T-helper 1 cell (primary cell): ENCODE results near the gene TTC23.
"Not testable (repeated sequence)": the region's sequence is repeated elsewhere in the genome, so short reads cannot be mapped to it uniquely, and the experiment has no call there.

Experiments used
- DNase-seq, 5 donors: peaks; one replicate each; pipeline ENCODE4 v3.0.0-alpha.2; 2012 to 2020

Gene TTC23

DNA sequence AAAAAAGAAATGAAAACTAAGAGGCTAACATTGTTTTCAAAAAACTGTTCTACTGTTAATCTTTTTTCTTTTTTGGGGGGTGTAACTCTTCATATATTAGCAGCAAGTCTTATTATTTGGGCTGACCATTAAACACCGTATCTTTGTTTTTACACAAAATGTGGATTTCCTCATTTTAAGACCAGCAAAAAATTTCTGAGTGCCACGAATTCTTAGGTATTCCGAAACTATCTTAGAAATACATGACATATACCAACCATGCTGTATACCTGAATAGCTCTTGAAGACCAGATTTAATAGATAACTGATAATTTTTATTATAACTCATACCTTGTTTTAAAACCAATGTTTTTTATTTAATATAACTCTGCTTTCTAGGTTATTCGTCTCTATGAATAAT, 620 bp upstream of the TTC23 start:
- DNase-seq: no peak

DNA sequence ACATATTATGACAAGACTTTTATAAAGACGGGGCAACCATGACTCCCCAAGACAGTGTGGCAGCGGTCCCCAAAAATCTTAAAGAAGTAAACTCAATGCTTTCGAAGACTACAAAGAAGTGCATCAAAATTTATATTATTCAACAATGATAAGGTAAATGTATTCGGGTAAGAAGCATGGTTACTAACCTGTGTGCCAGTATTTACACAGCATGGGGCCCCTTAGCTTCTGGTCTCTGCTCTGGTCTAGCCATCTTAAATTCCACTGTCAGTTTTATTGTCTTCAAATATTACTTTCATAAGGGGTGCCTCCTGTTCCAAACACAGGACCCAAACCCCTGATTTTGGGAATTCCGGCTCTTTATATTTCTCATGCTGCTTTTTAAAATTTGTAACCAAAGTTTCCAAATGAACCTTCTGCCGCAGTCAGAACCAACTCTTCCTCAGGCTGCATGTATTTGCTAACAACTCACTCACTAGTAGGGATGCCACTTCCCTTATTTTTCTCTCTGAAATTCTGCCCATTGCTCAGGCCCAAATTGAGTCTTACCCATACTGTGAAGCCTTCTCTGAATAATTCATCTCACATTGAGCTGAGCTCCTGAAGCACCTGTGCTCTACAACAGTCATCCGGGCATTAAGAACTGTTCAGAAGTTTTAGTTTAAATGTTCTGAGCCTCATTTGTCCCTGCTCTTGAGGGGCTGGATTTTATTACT, 1.2 kb downstream of the TTC23 start:
- DNase-seq: no peak

DNA sequence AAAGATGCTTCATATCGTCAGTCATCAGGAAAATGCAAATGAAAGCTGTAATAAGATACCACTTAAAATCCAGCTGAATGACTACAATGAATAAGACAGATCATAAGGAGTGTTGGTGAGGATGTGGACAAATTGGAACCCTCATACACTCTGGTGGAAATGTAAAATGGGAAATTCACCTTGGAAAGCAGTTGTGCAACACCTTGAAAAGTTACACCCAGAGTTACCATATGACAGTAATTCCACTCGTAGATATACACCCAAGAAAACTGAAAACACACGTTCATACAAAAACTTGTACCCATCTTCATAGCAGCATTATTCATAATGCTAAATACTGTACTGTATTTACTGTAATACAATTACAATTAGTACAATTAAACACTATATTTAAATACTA, 2.3 kb downstream of the TTC23 start:
- DNase-seq: no peak

DNA sequence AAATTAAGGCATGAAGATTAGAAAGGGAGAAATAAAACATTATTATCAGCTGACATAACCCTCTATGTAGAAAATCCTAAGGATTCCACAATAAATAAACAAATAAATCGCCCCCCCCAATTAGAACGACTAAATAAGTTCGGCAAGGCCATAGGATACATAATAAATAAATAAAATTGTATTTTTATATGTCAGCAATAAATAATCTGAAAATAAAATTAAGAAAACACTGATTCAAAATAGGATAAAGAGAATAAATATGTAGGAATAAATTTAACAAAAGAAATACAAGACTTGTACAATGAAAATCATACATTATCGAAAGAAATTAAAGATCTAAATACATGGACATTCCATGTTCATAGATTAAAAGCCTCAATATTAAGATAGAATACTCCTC, 5.1 kb downstream of the TTC23 start:
- DNase-seq: no peak

DNA sequence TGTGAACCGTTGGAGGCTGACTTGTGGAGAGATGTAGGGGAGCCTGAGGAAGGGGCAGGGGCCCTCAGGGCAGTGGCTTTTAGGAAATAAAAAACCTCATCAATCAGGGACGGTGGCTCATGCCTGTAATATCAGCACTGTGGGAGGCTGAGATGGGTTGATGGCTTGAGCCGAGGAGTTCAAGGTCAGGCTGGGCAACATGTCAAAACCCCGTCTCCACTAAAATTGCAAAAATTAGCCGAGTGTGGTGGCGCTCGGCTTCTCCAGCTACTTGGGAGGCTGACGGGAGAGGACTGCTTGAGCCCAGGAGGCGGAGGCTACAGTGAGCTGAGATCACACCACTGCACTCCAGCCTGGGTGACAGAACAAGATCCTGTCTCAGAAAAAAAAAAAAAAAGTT, 7.6 kb downstream of the TTC23 start:
- DNase-seq: no peak

DNA sequence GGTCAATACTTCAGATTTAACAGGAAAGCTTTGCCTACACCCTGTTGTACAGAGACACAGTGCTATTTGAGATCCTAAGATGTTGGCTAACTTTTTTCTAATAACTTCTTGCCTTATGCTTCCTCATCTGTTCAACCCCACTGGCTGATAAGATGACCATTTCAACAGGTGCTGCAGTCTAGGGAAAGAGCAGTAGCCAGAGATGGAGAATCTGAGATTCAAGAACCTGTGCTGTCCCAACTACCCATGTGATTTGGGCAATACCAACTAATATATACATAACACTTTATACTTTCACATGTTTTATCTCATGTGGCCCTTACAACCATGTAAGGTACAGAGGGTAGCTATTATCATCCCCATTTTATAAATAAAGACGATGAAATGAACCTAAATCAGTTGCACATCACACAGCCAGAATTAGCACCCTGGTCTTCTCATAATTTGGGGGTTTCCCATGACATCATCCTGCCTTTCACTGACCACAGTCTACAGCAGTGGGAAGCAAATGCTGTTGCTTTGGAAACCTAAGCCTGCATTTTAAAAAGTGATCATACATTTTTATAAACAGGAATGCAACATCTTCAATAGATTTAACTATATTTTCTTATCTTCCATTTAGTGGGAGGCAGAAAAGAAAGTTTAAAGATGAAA, 9.7 kb downstream of the TTC23 start:
- peak in 1 of 5 donors; percentile 20 for DNase-seq

DNA sequence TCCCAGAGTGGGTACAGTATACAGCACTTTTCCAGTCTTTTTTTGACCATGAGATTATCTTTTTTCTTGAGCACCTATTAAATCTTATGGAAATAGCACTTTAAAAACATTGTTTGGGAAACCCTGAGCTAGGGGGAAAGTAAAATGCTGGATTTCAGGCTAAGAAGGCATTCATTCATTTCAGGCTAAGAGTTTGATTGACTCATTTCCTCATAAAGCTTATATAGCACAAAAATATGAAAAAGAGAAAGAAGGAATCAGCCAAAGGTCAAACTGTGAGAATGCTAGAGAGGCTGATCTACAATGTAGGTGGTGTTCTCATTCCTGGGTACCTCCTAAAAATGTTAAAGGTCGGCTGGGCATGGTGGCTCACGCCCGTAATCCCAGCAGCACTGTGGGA, 10.5 kb downstream of the TTC23 start:
- no peak for DNase-seq

DNA sequence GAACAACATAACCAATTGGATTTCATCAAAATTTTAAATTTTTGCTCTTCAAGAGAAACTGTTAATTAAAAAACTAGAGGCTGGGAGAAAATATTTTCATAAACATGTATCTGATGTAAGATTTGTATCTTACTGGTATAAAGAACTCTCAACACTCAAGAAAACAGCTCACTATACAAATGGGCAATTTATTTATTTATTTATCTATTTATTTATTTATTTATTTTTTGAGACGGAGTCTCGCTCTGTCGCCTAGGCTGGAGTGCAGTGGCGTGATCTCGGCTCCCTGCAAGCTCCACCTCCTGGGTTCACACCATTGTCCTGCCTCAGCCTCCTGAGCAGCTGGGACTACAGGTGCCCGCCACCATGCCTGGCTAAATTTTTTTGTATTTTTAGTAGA, 15.2 kb downstream of the TTC23 start:
- not testable (repeated sequence) for DNase-seq

DNA sequence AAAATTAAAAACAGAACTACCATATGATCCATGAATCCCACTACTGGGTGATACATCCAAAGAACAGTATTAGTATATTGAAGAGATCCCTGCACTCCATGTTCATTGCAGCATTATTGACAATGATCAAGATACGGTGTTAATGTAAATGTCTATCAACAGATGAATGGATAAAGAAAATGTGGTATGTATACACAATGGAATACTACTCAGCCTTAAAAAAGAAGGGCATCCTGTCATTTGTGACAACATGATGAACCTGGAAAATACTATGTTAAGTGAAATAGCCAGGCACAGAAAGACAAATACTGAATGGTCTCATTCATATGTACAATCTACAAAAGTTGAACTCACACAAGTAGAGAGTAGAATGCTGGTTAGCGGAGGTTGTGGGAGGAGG, 16.6 kb downstream of the TTC23 start:
- no peak for DNase-seq

DNA sequence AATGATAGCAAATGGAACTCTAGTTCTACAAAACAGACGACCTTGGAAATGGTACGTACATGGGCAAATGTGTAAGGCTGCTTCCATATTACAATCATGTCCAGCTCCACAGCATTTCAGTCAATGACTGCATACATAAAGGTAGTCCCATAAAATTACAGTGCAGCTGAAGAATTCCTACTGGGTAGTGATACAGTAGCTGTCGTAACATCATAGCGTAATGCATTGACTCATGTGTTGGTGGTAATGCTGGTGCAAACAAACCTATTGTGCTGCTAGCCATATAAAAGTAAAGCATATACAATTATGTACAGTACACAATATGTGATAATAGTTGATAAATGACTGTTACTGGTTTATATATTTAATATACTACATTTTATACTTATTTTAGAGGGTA, 18.5 kb downstream of the TTC23 start:
- no peak for DNase-seq

DNA sequence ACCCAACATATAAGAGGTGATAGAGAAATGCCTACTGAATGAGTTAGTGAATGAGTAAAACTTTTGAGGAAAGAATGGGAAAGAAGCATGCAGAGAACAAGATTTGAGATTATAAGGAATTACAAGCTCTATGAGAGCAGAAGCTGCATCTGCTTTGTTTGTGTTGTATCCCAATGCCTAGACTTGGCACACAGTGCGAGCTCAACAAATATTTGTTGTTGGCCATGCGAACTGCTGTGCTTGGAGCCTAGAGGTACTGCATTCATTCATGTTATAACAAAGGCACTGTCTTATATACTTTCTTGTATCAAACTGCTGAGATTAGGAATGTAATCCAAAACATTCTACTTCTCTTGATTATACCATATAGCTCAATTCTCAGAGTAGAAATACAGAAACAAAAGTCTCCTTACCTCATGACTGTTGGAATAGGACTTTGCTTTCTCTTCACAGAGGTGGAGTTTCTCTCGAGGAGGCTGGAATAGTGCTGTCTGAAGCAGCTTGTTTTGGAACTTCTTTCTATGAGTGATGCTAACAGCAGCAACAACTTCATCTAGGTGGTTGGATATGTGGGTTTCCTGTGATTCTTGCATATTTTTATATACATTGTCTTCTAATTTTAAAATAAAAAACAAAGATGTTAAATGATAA, 21.1 kb downstream of the TTC23 start:
- no peak for DNase-seq

DNA sequence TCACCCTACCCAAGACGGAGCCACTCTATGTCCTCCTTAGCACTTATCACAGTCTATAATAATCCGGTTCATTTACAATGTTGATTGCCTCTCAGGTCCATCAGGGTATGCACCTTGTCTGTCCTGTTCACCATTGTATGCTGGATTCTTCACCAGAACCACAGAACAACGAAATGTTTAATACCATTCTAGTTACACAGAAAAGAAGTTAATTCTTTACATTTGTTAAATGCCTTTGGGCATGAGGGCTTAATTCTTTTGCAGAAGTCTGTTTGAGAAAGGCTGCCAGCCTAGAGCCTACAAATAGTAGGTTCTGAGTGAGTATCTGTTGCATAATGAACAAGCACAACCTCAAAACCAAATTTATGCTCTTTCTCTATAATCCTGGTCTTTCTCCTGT, 22.6 kb downstream of the TTC23 start:
- DNase-seq: no peak

DNA sequence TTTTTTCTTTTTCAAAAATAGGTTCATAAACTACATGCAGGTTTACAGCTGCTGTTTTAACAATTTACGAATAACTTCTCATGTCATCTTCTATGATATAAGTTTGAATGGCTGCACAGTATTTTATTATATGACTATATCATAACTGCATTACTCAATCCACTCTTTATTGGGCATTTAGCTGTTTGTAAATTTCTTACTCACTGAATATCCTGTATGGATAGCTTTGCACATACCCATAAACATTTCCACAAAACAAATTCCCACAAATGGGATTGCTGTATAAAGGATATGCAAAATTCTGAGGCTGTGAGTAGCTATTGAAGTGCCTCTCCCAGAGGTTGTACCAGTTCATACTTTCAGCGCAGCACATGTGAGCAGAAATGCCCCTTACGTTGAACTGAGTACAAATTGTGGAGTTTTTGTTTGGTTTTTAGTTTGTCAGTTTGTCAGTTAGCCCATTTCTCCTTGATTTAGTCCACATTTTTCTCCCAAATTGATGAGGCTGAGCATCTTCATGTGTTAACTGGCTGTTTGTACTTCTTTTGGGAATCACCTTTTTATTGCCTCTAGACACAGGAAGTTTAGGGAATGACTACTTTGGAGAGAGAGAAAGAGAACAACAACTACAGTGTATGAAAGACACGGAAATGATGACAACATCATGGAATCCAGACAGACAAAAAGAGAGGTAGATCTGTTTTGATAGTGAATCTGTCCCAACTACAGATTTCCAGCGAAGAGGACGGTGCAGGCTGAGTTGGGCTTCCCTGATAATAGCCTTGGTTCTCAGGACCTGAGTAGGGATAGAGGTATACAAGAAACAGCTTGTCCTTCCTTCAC, 24.8 kb downstream of the TTC23 start:
- DNase-seq: no peak

DNA sequence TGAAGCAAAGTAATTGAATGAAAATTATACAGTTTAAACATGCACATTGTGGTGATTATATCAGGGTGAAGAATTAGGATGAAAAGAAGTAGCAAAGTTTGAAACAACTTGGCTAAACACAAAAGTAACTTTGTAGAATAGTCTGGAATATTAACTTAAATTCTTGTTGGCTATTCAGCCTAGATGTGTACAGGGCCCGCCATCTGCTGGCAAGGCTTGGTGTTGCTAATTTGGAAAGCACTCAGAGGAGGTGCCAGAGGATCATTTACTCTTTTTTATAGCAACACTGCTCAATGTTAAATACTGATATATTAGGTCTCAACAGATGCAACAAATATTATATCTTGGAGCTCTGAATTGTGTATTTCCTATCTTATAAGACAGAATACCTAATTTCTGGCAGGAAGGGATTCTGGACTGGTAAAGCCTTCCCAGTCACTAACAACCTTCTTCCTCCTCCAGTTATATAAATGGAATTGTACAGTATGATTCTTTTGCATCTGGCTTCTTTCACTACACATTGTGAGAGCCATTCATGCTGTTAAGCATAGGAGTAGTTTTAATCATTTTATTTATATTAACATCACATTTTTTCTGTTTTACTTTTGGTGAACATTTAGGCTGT, 36.1 kb downstream of the TTC23 start:
- DNase-seq: peak in 4 of 5 donors; percentile 17 to 41 (median 26)

DNA sequence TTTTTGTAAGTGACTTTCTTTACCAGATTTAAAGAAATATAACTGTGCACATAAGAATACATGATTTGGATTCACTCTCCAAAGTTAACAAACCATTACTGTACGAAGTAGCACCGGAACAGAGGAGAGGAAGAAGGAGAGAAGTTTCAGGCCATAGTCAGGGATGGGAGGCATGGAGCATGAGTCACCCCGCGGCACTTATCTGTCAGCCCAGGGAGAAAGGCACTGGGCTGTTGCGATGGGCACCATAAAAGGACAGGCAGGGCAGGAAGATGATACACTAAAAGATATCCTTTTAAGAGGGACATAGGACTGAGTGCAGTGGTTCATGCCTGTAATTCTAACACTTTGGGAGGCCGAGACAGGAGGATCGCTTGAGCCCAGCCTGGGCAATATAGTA, 37.0 kb downstream of the TTC23 start:
- no peak for DNase-seq

DNA sequence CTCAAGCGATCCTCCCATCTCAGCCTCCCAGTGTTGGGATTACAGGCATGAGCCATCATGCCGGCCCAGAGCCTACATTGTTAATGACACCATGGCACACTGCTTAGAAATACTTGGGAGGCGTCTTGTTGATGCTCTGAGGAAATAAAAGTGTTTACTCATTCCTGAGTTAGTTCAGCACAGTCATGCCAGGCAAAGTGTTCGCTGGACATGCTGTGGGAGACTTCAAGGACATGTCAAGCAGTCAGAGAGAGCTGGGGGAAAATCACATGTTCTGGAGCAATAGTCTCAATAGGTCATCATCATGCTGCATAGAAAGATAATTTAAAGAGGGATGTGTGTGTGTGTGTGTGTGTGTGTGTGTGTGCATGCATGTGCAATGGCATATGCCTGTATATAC, 37.5 kb downstream of the TTC23 start:
- no peak for DNase-seq

DNA sequence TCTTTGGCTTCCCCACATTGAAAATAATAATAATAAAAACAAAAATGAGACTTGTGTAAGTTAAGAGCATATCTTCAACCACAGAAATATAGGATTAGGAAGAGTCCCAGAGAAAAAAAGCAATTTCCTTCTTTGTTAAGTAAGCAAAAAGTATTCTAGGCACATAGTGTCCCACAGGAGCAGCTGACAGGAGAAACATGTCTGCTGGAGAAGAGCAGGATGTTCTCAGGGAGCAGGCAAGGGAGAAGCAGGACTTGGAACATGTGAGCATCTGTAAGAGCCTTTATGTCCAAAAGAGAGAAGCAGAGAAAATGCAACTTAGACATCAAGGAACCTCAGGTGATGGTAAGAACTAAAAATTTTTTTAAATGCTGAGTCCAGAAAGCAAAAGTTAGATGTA, 39.0 kb downstream of the TTC23 start:
- no peak for DNase-seq

DNA sequence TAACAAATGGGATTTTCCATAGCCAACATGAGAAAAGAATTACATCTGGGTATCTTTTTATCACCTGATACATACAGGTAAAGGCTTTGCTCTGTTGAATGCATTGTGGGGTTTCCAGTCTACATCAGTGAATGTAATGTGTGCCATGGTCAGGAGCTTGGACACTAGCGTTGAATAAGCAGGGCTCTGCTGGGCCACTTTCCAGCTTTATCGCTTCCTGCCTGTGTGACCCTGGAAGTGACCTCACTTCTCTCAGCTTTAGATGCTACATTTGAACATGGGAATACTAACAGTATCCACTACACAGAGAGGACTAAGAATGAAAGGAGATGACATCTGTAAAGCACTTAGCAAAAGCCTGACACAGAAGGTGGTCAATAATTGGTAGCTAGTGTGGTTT, 40.1 kb downstream of the TTC23 start:
- DNase-seq: no peak

DNA sequence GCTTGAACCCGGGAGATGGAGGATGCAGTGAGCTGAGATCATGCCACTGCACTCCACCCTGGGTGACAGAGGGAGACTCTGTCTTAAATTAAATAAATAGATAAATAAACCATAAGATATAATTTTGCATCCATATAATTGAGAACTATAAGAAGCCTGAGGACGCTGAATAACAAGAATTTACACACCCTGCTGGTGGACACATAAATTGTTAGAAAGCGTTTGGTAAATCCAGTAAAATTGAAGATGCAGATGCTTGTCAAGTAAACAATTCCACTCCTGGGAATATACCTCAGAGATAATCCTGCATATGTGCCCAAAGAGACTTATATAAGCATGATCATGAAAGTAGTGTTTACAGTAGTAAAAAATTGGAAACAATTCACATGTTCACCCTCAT, 41.7 kb downstream of the TTC23 start:
- DNase-seq: no peak

DNA sequence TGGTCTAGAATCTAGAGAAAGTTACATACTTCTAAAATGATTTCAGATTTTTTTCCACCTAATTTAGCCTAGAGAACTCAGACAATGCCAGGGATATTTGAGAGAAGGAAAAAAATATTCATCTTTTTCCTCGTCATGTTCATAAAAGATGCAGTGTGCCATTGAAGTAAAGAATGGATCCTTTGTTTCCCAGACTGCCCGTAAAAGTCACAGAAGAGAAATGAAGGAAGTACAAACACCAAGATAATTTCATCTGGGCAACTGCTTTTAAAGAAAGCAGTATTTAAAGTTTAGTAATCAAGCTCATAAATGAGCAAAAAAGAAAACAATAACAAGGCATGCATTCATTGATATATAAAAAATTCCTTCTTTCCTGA, 47.2 kb downstream of the TTC23 start:
- no peak for DNase-seq

DNA sequence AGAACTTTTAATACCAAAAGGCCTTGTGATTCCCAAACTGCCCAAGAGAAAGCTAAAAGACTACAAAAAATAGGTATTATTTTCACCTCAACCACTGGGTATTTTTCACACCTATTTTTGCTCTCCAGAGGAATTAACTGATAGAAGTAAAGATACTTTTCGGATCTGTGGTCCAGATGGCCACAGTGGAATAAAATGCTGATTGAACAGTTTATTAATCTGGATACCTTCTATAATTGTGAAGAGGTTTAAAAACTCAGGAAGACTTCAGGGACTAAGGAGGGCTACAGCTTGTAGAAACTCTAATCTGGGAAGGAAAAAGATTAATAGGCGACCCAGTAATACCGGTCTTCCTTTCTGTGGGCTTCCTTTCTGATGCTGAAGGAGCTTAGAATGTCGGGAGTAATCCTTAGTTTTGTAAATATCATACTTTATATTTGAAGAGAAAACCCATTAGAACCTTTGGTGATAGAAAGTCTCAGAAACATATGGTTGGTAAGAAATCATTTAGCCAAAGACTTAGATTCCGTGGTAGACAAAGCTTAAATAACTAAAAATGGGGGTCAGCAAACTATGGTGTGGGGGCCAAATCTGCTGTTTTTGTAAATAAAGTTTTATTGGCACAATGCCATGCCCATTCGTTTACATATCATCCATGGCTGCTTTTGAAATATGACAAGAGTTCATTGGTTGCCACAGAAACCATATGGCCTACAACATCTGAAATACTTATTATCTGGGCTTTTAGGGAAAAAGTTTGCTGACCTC, 47.8 kb downstream of the TTC23 start:
- no peak for DNase-seq

DNA sequence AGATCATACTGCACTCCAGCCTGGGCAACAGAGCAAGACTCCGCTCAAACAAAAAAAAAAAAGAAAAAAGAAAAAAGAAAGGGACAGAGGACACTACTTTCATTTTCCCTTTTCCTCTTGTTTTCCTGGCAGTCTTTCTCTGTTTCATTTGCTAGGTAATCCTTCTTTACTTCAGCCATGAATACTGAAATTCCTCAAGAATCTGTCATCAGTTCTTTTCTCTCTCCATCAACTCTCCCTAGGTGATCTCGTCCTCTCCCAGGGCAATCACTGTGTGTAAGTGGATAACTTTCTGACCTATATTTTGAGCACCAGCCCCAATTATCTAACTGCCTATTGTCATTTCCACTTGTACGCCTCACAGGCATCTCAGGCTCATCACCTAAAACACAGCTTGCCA, 51.5 kb downstream of the TTC23 start:
- no peak for DNase-seq
